K562 (cell line): ENCODE measurements around the gene ABLIM2. TPM values are rescaled to one million over a fixed set of nuclear protein-coding genes. Genes with fewer than 3 reads are reported as not detected.

Experiments
- ATAC-seq: fragments of 200-7000 bp; cut with Tn5 transposase; 3 replicates; pipeline ENCODE4 v1.9.1; 2020; ENCODE audit warnings: moderate library complexity
- BruUV-seq: library from RNA; stranded (reverse); fragments of 400-500 nt; replicated peaks from 2 replicates; lab custom pipeline; 2021; lab: Mats Ljungman, UMichigan
- CTCF ChIA-PET: fragments of 300-600 bp; formaldehyde crosslinking; extraction: SDS; loops from one replicate; lab custom pipeline; 2021; ENCODE audit warnings: low intra/inter-chr PET ratio; lab: Yijun Ruan, JAX
- POLR2A ChIA-PET: fragments of 300-600, 350-650 bp; sonication (Branson Sonifier 250); formaldehyde crosslinking; extraction: SDS; loops from one replicate; lab custom pipeline; 2021; ENCODE audit warnings: antibody characterized with exemption, inconsistent platforms; lab: Yijun Ruan, JAX
- DNase-seq, 4 experiments: peaks; one replicate each; pipeline versions ENCODE4 v3.0.0 to v3.0.0-alpha.2; 2011 to 2018; ENCODE audit warnings: low spot score in 3 of 4, mixed read lengths in 3 of 4; ENCODE audit errors: extremely low read depth in 1 of 4
- FAIRE-seq: peaks from 2 replicates; lab custom pipeline; 2011; peaks lifted over from hg19 to GRCh38; lab: Jason Lieb, UNC
- H2AFZ ChIP-seq: 2 replicates; pipeline ENCODE4 v1.6.0; 2011; ENCODE audit warnings: low read depth, low read length, control low read depth, inconsistent platforms
- H3K27ac ChIP-seq: fragments of 200-600 bp; 3 replicates; pipeline ENCODE4 v1.8.0; 2011; ENCODE audit warnings: low read depth, mild to moderate bottlenecking, control low read depth, inconsistent platforms, low read length, moderate library complexity, mixed read lengths; ENCODE audit errors: extremely low read depth
- H3K27me3 ChIP-seq, 2 experiments: fragments of 300-600 bp in 1 of 2; 2 replicates in 1 of 2; 3 replicates in 1 of 2; pipeline versions ENCODE4 v1.6.0 to v1.8.0; 2011; ENCODE audit warnings: inconsistent platforms in 2 of 2, low read length in 2 of 2, mild to moderate bottlenecking in 1 of 2, mixed read lengths in 1 of 2, moderate library complexity in 1 of 2; ENCODE audit not compliant: control insufficient read depth in 2 of 2, insufficient read depth in 2 of 2
- H3K36me3 ChIP-seq: fragments of 300-600 bp; 3 replicates; pipeline ENCODE4 v1.8.0; 2011; ENCODE audit warnings: mild to moderate bottlenecking, low read length, inconsistent platforms; ENCODE audit not compliant: control insufficient read depth, insufficient read depth
- H3K4me1 ChIP-seq, 2 experiments: fragments of 200-600 bp in 1 of 2; replicated peaks in 1 of 2; 2 replicates in 1 of 2; 3 replicates in 1 of 2; pipeline versions ENCODE4 v1.5.1 to v1.8.0; 2011; ENCODE audit warnings: inconsistent platforms in 2 of 2, low read length in 2 of 2, mild to moderate bottlenecking in 1 of 2, mixed read lengths in 1 of 2, moderate library complexity in 1 of 2; ENCODE audit not compliant: control insufficient read depth in 2 of 2, insufficient read depth in 2 of 2
- H3K4me2 ChIP-seq: 2 replicates; pipeline ENCODE4 v1.6.1; 2011; ENCODE audit warnings: low read length, control low read depth, inconsistent platforms, mixed read lengths; ENCODE audit not compliant: insufficient read depth
- H3K4me3 ChIP-seq: fragments of 200-600 bp; sonication (generic), shearing (Covaris generic); 2 replicates; pipeline ENCODE4 v1.5.1; 2016; ENCODE audit warnings: control low read depth, inconsistent platforms
- H3K79me2 ChIP-seq: fragments of 200-600 bp; 3 replicates; pipeline ENCODE4 v1.8.0; 2011; ENCODE audit warnings: low read length, inconsistent platforms; ENCODE audit not compliant: control insufficient read depth, insufficient read depth
- H3K9ac ChIP-seq, 2 experiments: 2 replicates each; pipeline versions ENCODE4 v1.6.0 to v1.6.1; 2011; ENCODE audit warnings: low read depth in 2 of 2, low read length in 2 of 2, control low read depth in 1 of 2, inconsistent platforms in 1 of 2, mild to moderate bottlenecking in 1 of 2, mixed read lengths in 1 of 2; ENCODE audit not compliant: insufficient read depth in 1 of 2
- H3K9me1 ChIP-seq: one replicate; pipeline ENCODE4 v1.6.0; 2011; ENCODE audit warnings: inconsistent platforms, mild to moderate bottlenecking, low read length, moderate library complexity; ENCODE audit not compliant: control insufficient read depth, insufficient read depth
- H3K9me3 ChIP-seq: replicated peaks from 2 replicates; pipeline ENCODE4 v1.5.1; 2011; ENCODE audit warnings: low read depth, low read length, inconsistent platforms; ENCODE audit not compliant: control insufficient read depth, insufficient read depth
- H4K20me1 ChIP-seq: replicated peaks from 2 replicates; pipeline ENCODE4 v1.6.1; 2011; ENCODE audit warnings: low read length, inconsistent platforms, mixed read lengths; ENCODE audit not compliant: control insufficient read depth, insufficient read depth
- ARHGAP35 ChIP-seq: fragments of 450-650 bp; IDR thresholded peaks from 2 replicates; pipeline ENCODE4 v1.6.1; 2018; ENCODE audit not compliant: partially characterized antibody
- ARID4B ChIP-seq: sonication (generic); formaldehyde crosslinking; IDR thresholded peaks from 2 replicates; pipeline ENCODE4 v1.8.0; 2022; ENCODE audit warnings: mild to moderate bottlenecking, missing genetic modification reagents
- ARNT ChIP-seq, 2 experiments: fragments of 450-650 bp; IDR thresholded peaks; 2 replicates each; pipeline ENCODE4 v1.6.1; 2016; ENCODE audit warnings: mild to moderate bottlenecking in 1 of 2
- ELK3 ChIP-seq: fragments of 450-650 bp; formaldehyde crosslinking; IDR thresholded peaks from 2 replicates; pipeline ENCODE4 v1.4.0; 2020; ENCODE audit warnings: mild to moderate bottlenecking
- FOSL1 ChIP-seq: fragments of 200-800 bp; sonication (Bioruptor generic); conservative IDR thresholded peaks from 2 replicates; pipeline ENCODE4 v1.6.1; 2016; ENCODE audit warnings: missing genetic modification characterization, missing compliant biosample characterization
- HDAC6 ChIP-seq: IDR thresholded peaks from 2 replicates; pipeline ENCODE4 v1.6.1; 2012; ENCODE audit warnings: low read depth, mild to moderate bottlenecking, control low read depth, inconsistent platforms, low read length, moderate library complexity
- MTF1 ChIP-seq: fragments of 250-450 bp; sonication (Bioruptor Pico); IDR thresholded peaks from 2 replicates; pipeline ENCODE4 v1.9.0; 2021; ENCODE audit warnings: moderate library complexity, mild to moderate bottlenecking, inconsistent platforms, borderline replicate concordance
- NFIC ChIP-seq: fragments of 450-650 bp; IDR thresholded peaks from 2 replicates; pipeline ENCODE4 v1.6.1; 2017; ENCODE audit warnings: mild to moderate bottlenecking, inconsistent platforms
- RBM34 ChIP-seq: fragments of 200-400 bp; formaldehyde crosslinking; IDR thresholded peaks from 2 replicates; pipeline ENCODE4 v1.6.1; 2018; ENCODE audit warnings: low read length, borderline replicate concordance; ENCODE audit not compliant: insufficient read depth
- ZBTB49 ChIP-seq: sonication (generic); formaldehyde crosslinking; IDR thresholded peaks from 2 replicates; pipeline ENCODE4 v1.8.0; 2022; ENCODE audit warnings: missing genetic modification reagents, mild to moderate bottlenecking, borderline replicate concordance
- ZNF589 ChIP-seq: fragments of 200-800 bp; sonication (Bioruptor generic); IDR thresholded peaks from 2 replicates; pipeline ENCODE4 v1.6.1; 2016; ENCODE audit warnings: low read depth, missing genetic modification characterization, missing compliant biosample characterization
- ZNF639 ChIP-seq, 2 experiments: fragments of 200-800 bp in 1 of 2; sonication (Bioruptor generic) in 1 of 2; sonication (generic) in 1 of 2; formaldehyde crosslinking in 1 of 2; IDR thresholded peaks in 1 of 2; conservative IDR thresholded peaks in 1 of 2; 2 replicates each; pipeline versions ENCODE4 v1.5.0 to v1.6.1; 2016 to 2020; ENCODE audit warnings: missing compliant biosample characterization in 1 of 2, missing genetic modification characterization in 1 of 2, missing genetic modification reagents in 1 of 2
- ZNF695 ChIP-seq: fragments of 450-650 bp; formaldehyde crosslinking; IDR thresholded peaks from 2 replicates; pipeline ENCODE4 v1.4.0; 2020; ENCODE audit warnings: mild to moderate bottlenecking, moderate library complexity
- WGBS: fragments of 100-300 bp; shearing (Covaris generic); methylation state at CpG from one replicate; pipeline ENCODE4 v1.1.6; 2016; ENCODE audit warnings: low coverage, mixed read lengths; ENCODE audit not compliant: insufficient coverage; ENCODE audit errors: missing lambda C conversion rate; 5-methylcytosine and 5-hydroxymethylcytosine counted together
- in situ Hi-C: fragments of 300-500 bp; cut with MboI; formaldehyde crosslinking; loops from 4 replicates; pipeline ENCODE4 v1.15.0; 2018; ENCODE audit warnings: inconsistent platforms, mixed read lengths
- intact Hi-C: fragments of 100-400 bp; cut with micrococcal nuclease; formaldehyde crosslinking; loops from 2 replicates; pipeline ENCODE4 v1.14.2; 2022
- polyA plus RNA-seq, 8 experiments: library from polyadenylated mRNA; depleted of rRNA in 4 of 8; stranded (reverse) in 5 of 8; unstranded in 3 of 8; fragments of >200 nt; fragmentation: Nextera tagmentation in 2 of 8; fragmentation: Illumina TruSeq in 1 of 8; extraction: Ambion mirVana in 2 of 8; extraction: Trizol in 1 of 8; gene quantifications; 2 replicates each; pipeline versions ENCODE4 v1.2.1 to v1.2.3, GENCODE V29; 2011 to 2014; ENCODE audit warnings: inconsistent platforms in 1 of 8, missing spikeins in 1 of 8
- total RNA-seq, 7 experiments: library from RNA; depleted of rRNA in 6 of 7; stranded (reverse); fragments of >200 nt in 6 of 7; fragmentation: Illumina TruSeq in 2 of 7; extraction: Trizol in 2 of 7; gene quantifications; 2 replicates each; pipeline versions ENCODE4 v1.2.1 to v1.2.3, GENCODE V29; 2011 to 2021; ENCODE audit warnings: low replicate concordance in 1 of 7

The ABLIM2 gene
- total and polyA plus RNA-seq, 9 of the 15 experiments (the other 6 are each of a cell fraction or from before 2014, with no cell fraction given): not detected

- in situ Hi-C loops (no loop called here), intact Hi-C loops (no loop called here)
- H3K27ac ChIP-seq: no peak overlapping the region
- peaks cover 7% of the 10 kb centered on the region for H4K20me1 ChIP-seq
- ATAC-seq (no peak), DNase-seq (no peak), FAIRE-seq (no peak)
- H3K4me1 ChIP-seq: no peaks in the 10 kb centered on the region
- ChIA-PET CTCF (no interaction called here), POLR2A (no interaction called here)
- peaks cover 28 to 94% of the 10 kb centered on the region in 2 experiments; a peak in 4 of 5 replicates for H3K27me3 ChIP-seq
- no peaks in the 10 kb centered on the region for H3K79me2 ChIP-seq
- no peak overlapping the region for H3K4me2 ChIP-seq
- no peak overlapping the region for H3K9ac ChIP-seq
- no peaks in the 10 kb centered on the region for H3K36me3 ChIP-seq
- H3K4me3 ChIP-seq: no peak overlapping the region
- no peaks in the 10 kb centered on the region for H3K9me1 ChIP-seq
- BruUV-seq: no TSS peak
- 0% methylated on average over 10 of the region's 10 CpGs for WGBS
- H2AFZ ChIP-seq: no peak overlapping the region
- H3K9me3 ChIP-seq: no peaks in the 10 kb centered on the region
- TF ChIP-seq ZBTB49 (CRISPR knock-in tag) (no peak), NFIC (no peak), MTF1 (CRISPR knock-in tag) (no peak), RBM34 (no peak), ZNF695 (CRISPR knock-in tag) (no peak), ELK3 (CRISPR knock-in tag) (no peak), ARHGAP35 (no peak), ZNF589 (CRISPR knock-in tag) (no peak), ARNT (IDR thresholded peaks at IDR 0.05) (no peak), ZNF639 (CRISPR knock-in tag; conservative IDR thresholded peaks at IDR 0.05 in 1 of 2, IDR thresholded peaks at IDR 0.05 in 1 of 2) (no peak), ARID4B (CRISPR knock-in tag) (no peak), FOSL1 (no peak), HDAC6 (no peak)
Measured at GRCh38 chr4:8005814-8006215, 152.8 kb downstream of the ABLIM2 start.
